Cardiac atrium fibroblast (primary cell): ENCODE measurements around the gene SSBP2. TPM values are rescaled to one million over a fixed set of nuclear protein-coding genes. Genes with fewer than 3 reads are reported as not detected.

ENCODE experiments used
- total RNA-seq: library from RNA; depleted of rRNA; stranded (reverse); fragments of >200 nt; gene quantifications from 2 replicates; pipeline ENCODE4 v1.2.3, GENCODE V29; 2015

Gene SSBP2
- total RNA-seq, result 15.7 and 24.9 TPM in 2 replicates

DNA sequence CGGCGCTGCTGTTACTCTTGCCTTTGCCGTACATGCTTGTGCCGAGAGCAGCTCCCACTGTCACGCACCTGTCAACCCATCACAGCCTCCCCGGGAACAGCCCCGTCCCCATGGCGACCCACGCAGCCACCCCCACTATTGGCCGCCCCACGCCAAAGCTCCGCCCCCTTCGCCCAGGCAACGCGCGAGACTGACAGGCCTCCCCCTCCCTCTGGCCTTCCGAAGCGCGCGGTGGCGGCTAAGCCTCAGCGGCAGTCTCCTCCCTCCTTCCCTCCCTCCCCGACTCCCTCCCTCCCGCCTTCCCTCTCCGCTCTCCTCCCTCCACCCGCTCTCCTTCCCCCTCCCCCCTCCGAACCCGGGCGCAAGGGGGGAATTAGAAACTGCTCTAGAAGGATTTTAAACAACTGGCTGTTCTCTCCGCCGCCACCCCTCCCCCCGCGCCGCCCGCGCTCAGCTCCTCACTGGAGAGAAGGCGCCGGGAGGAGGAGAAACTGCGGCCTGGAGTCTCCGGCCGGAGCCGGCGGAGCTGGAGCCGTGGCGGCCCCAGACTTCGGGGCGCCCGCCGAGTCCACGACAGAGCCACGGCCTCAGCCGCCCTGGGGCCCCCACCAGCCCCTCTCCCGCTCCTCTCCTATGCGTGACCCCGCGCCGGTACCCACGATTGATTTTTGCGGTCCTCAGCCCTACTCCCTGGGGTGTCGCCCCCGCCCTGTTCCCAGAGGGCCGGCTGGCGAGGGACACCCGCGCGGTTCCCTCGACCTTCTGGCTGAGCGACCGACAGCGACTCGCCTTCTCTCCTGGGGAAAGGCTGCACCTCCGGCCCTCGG, at the start of gene SSBP2:
Gene SSBP2 (minus strand): TSS at position 89 of the 827 bp plus-strand sequence. CDS start 55 bp downstream, at position 34.

DNA sequence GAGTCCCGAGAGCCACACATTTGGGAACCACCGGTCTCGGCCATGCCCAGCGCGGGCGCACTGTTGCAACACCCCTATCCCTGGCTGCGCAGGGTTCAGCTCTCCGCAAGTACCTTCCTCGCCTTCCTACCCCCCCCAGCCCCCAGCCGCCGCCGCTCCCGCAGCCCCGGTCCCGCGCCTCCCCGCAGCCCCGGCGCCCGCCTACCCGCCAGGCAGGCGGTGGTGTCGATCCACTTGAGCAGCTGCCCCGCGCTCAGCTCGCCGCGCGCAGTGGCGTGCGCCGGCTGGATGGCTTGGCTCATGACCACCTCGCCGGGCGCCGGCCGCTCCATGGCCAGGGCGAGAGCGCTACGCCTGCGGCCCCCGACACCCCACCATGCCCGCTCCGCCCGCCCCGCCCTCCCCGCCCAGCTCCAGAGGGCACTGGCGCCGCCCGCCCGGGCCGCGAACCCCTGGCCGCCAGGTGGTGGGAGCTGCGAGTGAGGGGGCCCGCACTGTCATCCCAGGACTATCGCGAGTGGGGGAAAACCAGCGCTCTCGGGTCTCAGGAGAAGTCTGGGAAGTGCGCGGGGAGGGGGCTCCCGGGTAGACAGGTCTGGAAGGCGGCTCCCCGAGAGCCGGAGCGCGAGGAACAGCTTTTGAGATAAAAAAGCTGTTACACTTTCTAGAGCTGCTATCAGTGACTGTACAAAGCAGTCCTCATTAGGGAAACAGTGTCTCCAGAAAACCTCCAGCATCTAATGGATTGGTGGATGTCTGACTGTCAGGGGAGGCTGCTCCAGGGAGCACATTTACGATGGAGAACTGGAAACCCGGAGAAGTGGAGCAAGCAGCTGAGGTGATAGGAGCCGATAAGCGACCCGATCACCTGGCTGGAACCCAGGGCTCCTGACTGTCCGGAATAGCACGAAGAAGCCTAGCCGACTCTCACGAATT, 356.8 kb downstream of the SSBP2 start, which contains the start of gene ACOT12:
Gene ACOT12 (minus strand): TSS at position 352 of the 936 bp plus-strand sequence. CDS start 20 bp downstream, at position 332.

Other genes with a start within 250 kb of the SSBP2 start
- gene ATG10, start 220.9 kb upstream of the SSBP2 start, total RNA-seq, result 3.6 and 5.4 TPM in 2 replicates